GM21381 (cell line): Measurements from ENCODE around the gene ZNF143.
"Not testable (repeated sequence)": the region's sequence is repeated elsewhere in the genome, so short reads cannot be mapped to it uniquely, and the experiment has no call there.

ENCODE experiments used
- ATAC-seq: cut with Tn5 transposase; IDR thresholded peaks from one replicate; pipeline ENCODE4 v1.9.1; 2021; ENCODE audit warnings: mild to moderate bottlenecking, moderate library complexity; ENCODE audit not compliant: unreplicated experiment

The ZNF143 gene

GRCh38 chr11:9535189-9535781 is 74.5 kb downstream of the ZNF143 start:
- ATAC-seq: no peak

DNA sequence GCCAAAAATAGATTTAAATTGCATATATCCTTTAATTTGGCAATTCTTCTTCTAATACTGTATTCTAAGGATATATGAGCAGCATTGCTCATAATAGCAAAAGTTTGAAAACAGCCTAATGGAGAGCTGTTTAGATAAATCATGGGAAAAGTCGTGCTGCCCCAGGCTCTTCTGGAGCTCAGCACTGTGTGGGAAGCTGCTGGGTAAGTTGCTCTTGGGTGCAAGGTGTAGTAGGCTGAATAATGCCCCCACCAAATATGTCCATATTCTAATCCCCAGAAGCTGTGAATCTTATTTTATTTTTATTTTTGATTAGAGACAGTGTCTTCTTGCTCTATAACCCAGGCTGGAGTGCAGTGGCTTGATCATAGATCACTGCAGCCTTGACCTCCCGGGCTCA is 77.7 kb downstream of the ZNF143 start:
- no peak for ATAC-seq

- ATAC-seq: not testable (repeated sequence)
Measured at GRCh38 chr11:9549216-9549615, 88.4 kb downstream of the ZNF143 start.

DNA sequence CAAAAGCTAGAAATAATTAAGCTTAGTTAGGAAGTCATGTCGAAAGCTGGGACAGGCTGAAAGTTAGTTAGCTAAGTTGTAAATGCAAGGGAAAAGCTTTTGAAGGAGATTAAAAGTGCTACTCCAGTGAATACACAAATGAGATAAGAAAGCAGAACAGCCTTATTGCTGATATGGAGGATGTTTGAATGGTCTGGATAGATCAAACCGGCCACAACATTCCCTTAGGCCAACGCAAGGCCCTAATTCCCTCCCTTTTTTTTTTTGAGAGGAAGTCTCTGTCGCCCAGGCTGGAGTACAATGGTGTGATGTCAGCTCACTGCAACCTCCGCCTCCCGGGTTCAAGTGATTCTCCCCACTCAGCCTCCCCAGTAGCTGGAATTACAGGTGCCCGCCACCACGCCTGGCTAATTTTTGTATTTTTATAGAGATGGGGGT is 89.4 kb downstream of the ZNF143 start:
- ATAC-seq: no peak

DNA sequence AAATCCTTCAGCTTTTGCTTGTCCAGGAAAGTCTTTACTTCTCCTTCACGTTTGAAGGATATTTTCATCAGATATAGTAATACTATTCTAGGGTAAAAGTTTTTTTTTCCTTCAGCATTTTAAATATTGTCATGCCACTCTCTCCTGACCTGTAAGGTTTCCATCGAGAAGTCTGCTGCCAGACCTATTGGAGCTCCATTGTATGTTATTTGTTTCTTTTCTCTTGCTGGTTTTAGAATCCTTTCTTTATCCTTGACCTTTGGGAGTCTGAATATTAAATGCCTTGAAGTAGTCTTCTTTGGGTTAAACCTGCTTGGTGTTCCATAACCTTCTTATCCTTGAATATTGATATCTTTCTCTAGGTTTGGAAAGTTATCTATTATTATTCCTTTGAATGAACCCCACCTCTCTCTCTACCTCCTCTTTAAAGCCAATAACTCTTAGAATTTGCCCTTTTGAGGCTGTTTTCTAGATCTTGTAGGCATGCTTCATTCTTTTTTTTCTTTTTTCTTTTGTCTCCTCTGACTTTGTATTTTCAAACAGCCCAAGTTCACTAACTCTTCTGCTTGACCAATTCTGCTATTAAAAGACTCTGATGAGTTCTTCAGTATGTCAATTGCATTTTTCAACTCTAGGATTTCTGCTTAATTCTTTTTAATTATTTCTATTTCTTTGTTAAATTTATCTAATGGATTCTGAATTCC is 100.6 kb downstream of the ZNF143 start:
- no peak for ATAC-seq

- no peak for ATAC-seq
Measured at GRCh38 chr11:9562716-9563115, 101.9 kb downstream of the ZNF143 start.

DNA sequence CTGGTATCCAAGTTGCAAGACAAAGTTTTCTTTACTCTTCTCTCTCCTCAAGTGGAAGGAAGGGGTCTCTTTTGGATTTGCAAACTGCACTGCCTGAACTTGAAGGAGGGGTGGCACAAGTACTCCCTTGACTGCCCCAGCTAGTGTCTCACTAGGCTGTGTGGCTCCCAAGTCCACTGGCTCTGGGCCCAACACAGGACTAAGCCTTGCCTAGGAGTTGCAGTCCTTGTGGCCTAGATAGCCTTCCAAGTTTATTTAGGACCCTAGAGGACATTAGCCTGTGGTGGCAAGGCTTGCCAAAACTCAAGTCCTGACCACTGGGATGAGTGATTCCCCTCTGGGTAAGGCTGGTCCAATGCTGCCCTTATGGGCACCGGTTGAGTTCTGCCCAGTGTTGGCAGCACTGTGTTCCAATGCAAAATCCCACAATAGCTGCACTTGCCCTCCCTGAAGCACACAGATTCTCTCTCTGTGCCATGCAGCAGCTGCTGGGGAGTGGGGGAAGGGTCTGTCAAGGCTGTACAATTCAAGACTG is 102.5 kb downstream of the ZNF143 start:
- no peak for ATAC-seq

DNA sequence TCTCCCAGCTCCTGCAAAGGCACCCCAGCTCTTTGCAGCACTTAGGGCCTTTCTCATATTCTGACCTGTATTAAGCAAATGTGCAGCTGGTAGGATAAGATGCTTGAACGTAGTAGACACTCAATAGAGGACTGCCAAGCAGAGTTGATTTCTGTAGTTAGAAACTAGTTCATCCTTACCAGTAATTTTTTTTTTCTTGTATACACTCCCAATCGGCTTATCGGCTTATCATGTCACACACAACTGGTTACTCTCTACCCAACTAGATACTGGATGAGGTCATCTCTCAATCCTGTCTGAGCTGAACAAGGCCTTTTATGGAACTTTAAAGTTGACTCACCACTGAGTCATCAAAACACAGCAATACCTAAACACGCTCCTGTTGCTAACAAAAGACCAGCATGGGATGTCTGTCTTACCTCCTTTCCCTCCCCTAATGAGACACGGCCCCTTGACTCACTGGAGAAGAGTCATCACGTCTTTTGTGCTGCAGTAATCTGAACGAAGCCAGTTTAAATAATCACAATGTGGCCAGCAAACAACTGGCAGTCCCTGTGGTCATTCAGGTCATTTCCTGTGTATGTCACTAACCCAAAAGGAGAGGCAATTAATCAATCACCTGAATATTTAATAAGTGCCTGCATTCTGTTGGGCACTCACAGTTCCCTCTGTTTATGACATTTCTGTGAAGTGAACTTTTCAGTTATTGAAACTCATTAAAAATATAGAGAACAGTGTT is 105.2 kb downstream of the ZNF143 start:
- ATAC-seq: peak; percentile 86

DNA sequence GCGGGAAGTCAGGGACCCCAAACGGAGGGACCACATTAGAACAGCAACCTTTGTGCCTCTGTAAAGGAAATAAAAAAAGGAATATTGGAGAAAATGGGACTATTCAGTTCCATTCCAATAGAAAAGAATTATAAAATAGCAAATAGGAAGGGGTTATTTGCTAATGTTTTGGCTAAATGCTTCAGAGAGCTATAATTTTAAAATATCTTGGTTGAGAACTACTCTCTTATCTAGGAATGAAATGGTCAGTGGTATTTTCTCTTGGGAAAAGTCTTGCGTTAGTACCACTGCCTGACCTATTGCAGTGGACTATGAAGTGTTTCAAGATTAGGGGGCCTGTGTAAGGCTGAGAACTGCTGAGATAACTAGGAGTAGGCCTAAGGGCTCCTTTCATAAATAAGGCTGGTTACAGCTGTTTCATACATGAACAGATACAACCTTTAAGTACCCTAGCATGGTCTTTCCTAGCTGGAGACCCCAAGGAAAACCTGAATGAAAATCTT is 105.8 kb downstream of the ZNF143 start:
- no peak for ATAC-seq

DNA sequence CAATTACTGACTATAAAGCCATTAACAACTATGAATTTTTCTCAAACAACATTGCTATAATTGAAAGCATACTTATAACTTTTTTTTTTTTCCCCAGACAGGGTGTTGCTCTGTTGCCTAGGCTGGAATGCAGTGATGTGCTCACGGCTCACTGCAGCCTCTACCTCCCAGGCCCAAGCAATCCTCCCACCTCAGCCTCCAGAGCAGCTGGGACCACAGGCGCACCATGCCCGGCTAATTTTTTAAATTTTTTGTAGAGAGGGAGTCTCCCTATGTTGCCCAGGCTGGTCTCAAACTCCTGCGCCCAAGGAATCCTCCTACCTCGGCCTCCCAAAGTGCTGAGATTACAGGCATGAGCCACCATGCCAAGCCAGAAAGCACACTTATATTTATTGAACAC is 106.6 kb downstream of the ZNF143 start:
- no peak for ATAC-seq

- no peak for ATAC-seq
Measured at GRCh38 chr11:9568161-9568853, 107.5 kb downstream of the ZNF143 start.

GRCh38 chr11:9568854-9569587 is 108.2 kb downstream of the ZNF143 start:
- ATAC-seq: no peak

DNA sequence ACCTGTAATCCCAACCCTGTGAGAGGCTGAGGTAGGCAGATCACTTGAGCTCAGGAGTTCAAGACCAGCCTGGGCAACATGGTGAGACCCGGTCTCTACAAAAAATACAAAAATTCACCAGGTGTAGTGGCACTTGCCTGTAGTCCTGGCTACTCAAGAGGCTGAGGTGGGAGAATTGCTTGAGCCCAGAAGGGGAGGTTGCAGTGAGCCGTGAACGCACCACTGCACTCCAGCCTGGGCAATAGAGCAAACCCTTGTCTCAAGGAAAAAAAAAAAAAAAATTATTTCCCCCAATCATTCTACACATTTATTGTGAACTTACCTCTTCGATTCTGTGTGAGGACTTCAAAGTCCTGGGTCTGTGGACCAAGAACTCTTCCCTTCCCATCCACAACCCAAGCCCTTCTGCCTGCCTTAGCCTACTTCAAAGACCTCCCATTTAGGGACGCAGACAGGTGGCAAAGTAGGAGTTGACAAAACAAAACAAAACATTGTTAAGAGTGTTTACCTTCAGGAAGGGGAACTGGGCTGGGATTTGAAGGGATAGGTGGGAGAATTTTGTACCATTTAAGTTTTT is 108.9 kb downstream of the ZNF143 start:
- no peak for ATAC-seq

GRCh38 chr11:9570313-9571025 is 109.7 kb downstream of the ZNF143 start:
- no peak for ATAC-seq

GRCh38 chr11:9571071-9571762 is 110.4 kb downstream of the ZNF143 start:
- ATAC-seq: no peak

GRCh38 chr11:9571763-9572115 is 110.9 kb downstream of the ZNF143 start:
- ATAC-seq: no peak

GRCh38 chr11:9573052-9573774 is 112.4 kb downstream of the ZNF143 start, which contains the start of gene WEE1:
Gene WEE1 (plus strand): TSS chr11:9573670. CDS start chr11:9573934, 264 bp downstream.
- peak; percentile 84 for ATAC-seq
